HG03457 (cell line): ENCODE measurements around the gene WFDC10B.
"Not testable (repeated sequence)": the region's sequence is repeated elsewhere in the genome, so short reads cannot be mapped to it uniquely, and the experiment has no call there.

ENCODE experiments used
- ATAC-seq: cut with Tn5 transposase; IDR thresholded peaks from one replicate; pipeline ENCODE4 v1.9.1; 2021; ENCODE audit warnings: moderate number of reproducible peaks; ENCODE audit not compliant: unreplicated experiment

Gene WFDC10B

GRCh38 chr20:45649312-45649863 lies 55.4 kb downstream of the WFDC10B start:
- no peak for ATAC-seq

GRCh38 chr20:45647441-45648050 lies 57.3 kb downstream of the WFDC10B start:
- ATAC-seq, result no peak

- ATAC-seq, result no peak
Observed at GRCh38 chr20:45646875-45647274, 57.9 kb downstream of the WFDC10B start.

GRCh38 chr20:45645869-45646268 lies 59.0 kb downstream of the WFDC10B start:
- ATAC-seq, result not testable (repeated sequence)

GRCh38 chr20:45641076-45641475 lies 63.7 kb downstream of the WFDC10B start:
- ATAC-seq, result not testable (repeated sequence)

GRCh38 chr20:45639687-45640086 lies 65.1 kb downstream of the WFDC10B start:
- no peak for ATAC-seq

GRCh38 chr20:45636513-45636912 lies 68.3 kb downstream of the WFDC10B start:
- ATAC-seq, result no peak
